Transverse colon (tissue), 4 donors: ENCODE data around the gene FRY. TPM values are rescaled to one million over a fixed set of nuclear protein-coding genes. Genes with fewer than 3 reads are reported as not detected.

Experiments used
- DNase-seq: peaks from one replicate; pipeline ENCODE4 v3.0.0-alpha.2; 2019
- H3K27ac ChIP-seq, 4 donors: fragments of 200-600 bp; sonication (generic); 2 replicates each; pipeline ENCODE4 v1.5.1; 2016 to 2018; ENCODE audit warnings: inconsistent platforms in 4 of 4
- H3K27me3 ChIP-seq: fragments of 200-600 bp; sonication (generic); 2 replicates; pipeline ENCODE4 v1.5.1; 2017; ENCODE audit warnings: inconsistent platforms
- H3K36me3 ChIP-seq, 4 donors: fragments of 200-600 bp; sonication (generic); 2 replicates each; pipeline ENCODE4 v1.5.1; 2017 to 2019; ENCODE audit warnings: inconsistent platforms in 4 of 4
- H3K4me1 ChIP-seq, 4 donors: fragments of 200-600 bp; sonication (generic); 2 replicates each; pipeline ENCODE4 v1.5.1; 2017 to 2020; ENCODE audit warnings: inconsistent platforms in 4 of 4
- H3K4me3 ChIP-seq, 4 donors: fragments of 200-600 bp; sonication (generic); 1 replicate in 1 of 4; 2 replicates in 3 of 4; pipeline versions ENCODE4 v1.5.1 to v1.6.1; 2017 to 2019; ENCODE audit warnings: inconsistent platforms in 4 of 4
- H3K9me3 ChIP-seq, 2 donors: fragments of 200-600 bp; sonication (generic); 2 replicates each; pipeline ENCODE4 v1.5.1; 2017 to 2019; ENCODE audit warnings: inconsistent platforms in 2 of 2
- CTCF ChIP-seq, 5 experiments: fragments of 200-600 bp in 3 of 5; fragments of 450-650 bp in 2 of 5; sonication (generic) in 3 of 5; IDR thresholded peaks; 1 replicate in 2 of 5; 2 replicates in 3 of 5; pipeline ENCODE4 v1.5.1; 2016 to 2017; ENCODE audit warnings: antibody characterized with exemption in 5 of 5, inconsistent platforms in 3 of 5, mild to moderate bottlenecking in 2 of 5, moderate library complexity in 1 of 5
- EP300 ChIP-seq: sonication (generic); formaldehyde crosslinking; IDR thresholded peaks from one replicate; pipeline ENCODE4 v1.6.1; 2017; ENCODE audit warnings: antibody characterized with exemption, low read depth
- POLR2A ChIP-seq: fragments of 450-650 bp; IDR thresholded peaks from one replicate; pipeline ENCODE4 v1.6.1; 2016; ENCODE audit warnings: antibody characterized with exemption, mild to moderate bottlenecking, moderate library complexity
- POLR2AphosphoS5 ChIP-seq, 3 donors: sonication (generic); formaldehyde crosslinking; IDR thresholded peaks; one replicate each; pipeline ENCODE4 v1.6.1; 2016; ENCODE audit warnings: antibody characterized with exemption in 3 of 3
- WGBS, 2 donors: methylation state at CpG; one replicate each; pipeline ENCODE4 v1.1.5; 2018; ENCODE audit warnings: low coverage in 1 of 2; 5-methylcytosine and 5-hydroxymethylcytosine counted together
- in situ Hi-C, 4 donors: fragments of 200-750 bp; cut with MboI; loops; one replicate each; pipeline versions ENCODE4 v1.15.0 to v1.15.1; 2017; ENCODE audit warnings: low sequenced_read_pairs in 3 of 4, low pct_ligation_motif_present in 1 of 4, low pct_unique_long_range_greater_than_20kb in 1 of 4
- intact Hi-C: fragments of 100-400 bp; cut with DNase I; formaldehyde crosslinking; loops from one replicate; pipeline ENCODE4 v1.15.1; 2023; ENCODE audit warnings: low total_unique reads
- total RNA-seq, 4 donors: library from RNA; depleted of rRNA; stranded (reverse); fragments of >200 nt; gene quantifications; one replicate each; pipeline ENCODE4 v1.1.0, GENCODE V29; 2016

Gene FRY
- total RNA-seq, 4 donors from 2014 or later: 6.7 to 42.6 (median 12.4) TPM

- no peak for TF ChIP-seq POLR2AphosphoS5 (IDR thresholded peaks at IDR 0.05)
- no peak for TF ChIP-seq POLR2A
- no peak for TF ChIP-seq CTCF (IDR thresholded peaks at IDR 0.05)
- TF ChIP-seq EP300: no peak
- no peak overlapping the region for H3K4me3 ChIP-seq
- no peaks in the 10 kb centered on the region for H3K27me3 ChIP-seq
- peaks cover 8 to 28% (median 12%) of the 10 kb centered on the region in 4 donors for H3K4me1 ChIP-seq
- WGBS, 2 donors: 76 to 89% methylated on average over 8 of the region's 8 CpGs
- no peaks in the 10 kb centered on the region for H3K9me3 ChIP-seq
- in situ Hi-C loops (no loop called here), intact Hi-C loops (no loop called here)
- no peaks in the 10 kb centered on the region for H3K36me3 ChIP-seq
- no peak for DNase-seq
- H3K27ac ChIP-seq: no peak overlapping the region
Observed at GRCh38 chr13:32063619-32064233, 32.2 kb downstream of the FRY start.

GRCh38 chr13:32067149-32067961 is 35.8 kb downstream of the FRY start:
- in situ Hi-C loops: no loop called here
- Histone ChIP-seq H3K36me3 (no peaks in the 10 kb centered on the region), H3K9me3 (no peaks in the 10 kb centered on the region), H3K4me1 (no peaks in the 10 kb centered on the region), H3K27me3 (no peaks in the 10 kb centered on the region), H3K27ac (no peak overlapping the region), H3K4me3 (no peak overlapping the region)
- intact Hi-C loops: no loop called here
- no peak for DNase-seq
- no peak for TF ChIP-seq CTCF (IDR thresholded peaks at IDR 0.05)
- TF ChIP-seq POLR2A: no peak
- no peak for TF ChIP-seq EP300
- TF ChIP-seq POLR2AphosphoS5 (IDR thresholded peaks at IDR 0.05): no peak
- 95 to 100% methylated on average over 1 to 6 of the region's 6 CpGs for WGBS, 2 donors

GRCh38 chr13:32068255-32068654 is 36.7 kb downstream of the FRY start:
- H3K27me3 ChIP-seq: no peaks in the 10 kb centered on the region
- H3K27ac ChIP-seq: no peak overlapping the region
- no peaks in the 10 kb centered on the region for H3K36me3 ChIP-seq
- 75 to 85% methylated on average over 1 to 5 of the region's 5 CpGs for WGBS, 2 donors
- TF ChIP-seq CTCF (IDR thresholded peaks at IDR 0.05) (no peak), POLR2A (no peak), EP300 (no peak), POLR2AphosphoS5 (IDR thresholded peaks at IDR 0.05) (no peak)
- H3K4me3 ChIP-seq: no peak overlapping the region
- H3K4me1 ChIP-seq: no peaks in the 10 kb centered on the region
- H3K9me3 ChIP-seq: no peaks in the 10 kb centered on the region
- in situ Hi-C loops: no loop called here
- intact Hi-C loops: no loop called here
- DNase-seq: no peak

GRCh38 chr13:32073180-32073864 is 41.7 kb downstream of the FRY start:
- 83 to 90% methylated on average over 3 to 6 of the region's 6 CpGs for WGBS, 2 donors
- H3K4me3 ChIP-seq: no peak overlapping the region
- peaks cover 0 to 4% (median 0%) of the 10 kb centered on the region in 4 donors for H3K4me1 ChIP-seq
- in situ Hi-C loops: no loop called here
- intact Hi-C loops: no loop called here
- no peaks in the 10 kb centered on the region for H3K27me3 ChIP-seq
- no peaks in the 10 kb centered on the region for H3K36me3 ChIP-seq
- DNase-seq: no peak
- no peak overlapping the region for H3K27ac ChIP-seq
- no peak for TF ChIP-seq POLR2A
- TF ChIP-seq CTCF (IDR thresholded peaks at IDR 0.05): no peak
- no peak for TF ChIP-seq EP300
- no peak for TF ChIP-seq POLR2AphosphoS5 (IDR thresholded peaks at IDR 0.05)
- no peaks in the 10 kb centered on the region for H3K9me3 ChIP-seq
